ENCODE results near the gene IFT80.
"Not testable (repeated sequence)": the region's sequence is repeated elsewhere in the genome, so short reads cannot be mapped to it uniquely, and the experiment has no call there.

The IFT80 gene

GRCh38 chr3:160346511-160346910, 52.5 kb downstream of the IFT80 start:
- no peak for DNase-seq

- no peak for DNase-seq
These were observed 55.9 kb downstream of the IFT80 start for GRCh38 chr3:160343132-160343531.

- no peak for DNase-seq
These were observed 58.7 kb downstream of the IFT80 start for GRCh38 chr3:160340351-160340750.

GRCh38 chr3:160331127-160331937, 67.7 kb downstream of the IFT80 start:
- no peak for DNase-seq

DNA sequence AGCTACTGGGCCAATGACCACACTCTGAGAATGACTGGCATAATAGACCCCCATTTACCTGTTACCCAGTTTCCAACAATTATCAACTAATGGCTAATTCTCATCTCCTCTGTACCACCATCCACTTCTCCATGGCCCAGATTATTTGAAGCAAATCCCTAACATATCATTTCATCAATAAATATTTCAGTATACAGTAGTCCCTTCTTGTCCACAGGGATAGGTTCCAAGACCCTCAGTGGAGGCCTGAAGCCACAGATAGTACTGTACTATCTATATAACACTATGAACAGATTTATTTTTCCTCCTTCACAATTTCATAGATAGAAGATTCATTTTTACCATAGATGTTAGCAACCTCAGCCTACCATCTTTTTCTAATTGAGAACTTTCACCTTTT, 68.3 kb downstream of the IFT80 start:
- no peak for DNase-seq

DNA sequence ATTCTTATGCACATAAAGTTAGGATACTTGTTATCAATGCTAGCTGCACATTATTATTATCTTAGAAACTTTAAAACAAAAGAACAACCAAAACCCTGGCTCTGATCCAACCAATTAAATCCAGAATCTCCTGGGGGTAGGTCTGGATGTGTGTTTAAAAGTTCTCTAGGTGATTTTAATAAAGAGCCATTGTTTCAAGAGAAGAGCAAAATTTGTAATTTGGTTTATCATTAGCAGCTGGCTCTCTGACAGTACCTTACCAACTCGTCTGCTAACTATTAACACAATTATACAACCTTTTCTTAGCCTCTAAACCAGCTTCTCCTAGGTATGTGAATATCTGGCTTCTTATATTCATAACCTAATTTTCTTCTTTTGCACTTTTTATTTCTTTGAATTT, 68.9 kb downstream of the IFT80 start:
- no peak for DNase-seq

DNA sequence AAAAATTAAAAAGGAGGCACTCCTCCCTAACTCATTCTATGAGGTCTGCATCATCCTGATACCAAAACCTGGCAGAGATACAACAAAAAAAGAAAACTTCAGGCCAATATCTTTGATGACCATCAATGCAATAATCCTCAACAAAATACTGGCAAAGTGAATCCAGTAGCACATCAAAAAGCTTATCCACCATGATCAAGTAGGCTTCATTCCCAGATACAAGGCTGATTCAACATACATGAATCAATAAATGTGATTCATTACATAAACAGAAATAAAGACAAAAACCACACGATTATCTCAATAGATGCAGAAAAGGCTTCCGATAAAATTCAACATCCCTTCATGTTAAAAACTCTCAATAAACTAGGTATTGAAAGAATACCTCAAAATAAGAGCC, 72.7 kb downstream of the IFT80 start:
- not testable (repeated sequence) for DNase-seq

- not testable (repeated sequence) for DNase-seq
These were observed 77.2 kb downstream of the IFT80 start for GRCh38 chr3:160321821-160322220.

GRCh38 chr3:160319322-160319721, 79.7 kb downstream of the IFT80 start:
- DNase-seq: no peak

DNA sequence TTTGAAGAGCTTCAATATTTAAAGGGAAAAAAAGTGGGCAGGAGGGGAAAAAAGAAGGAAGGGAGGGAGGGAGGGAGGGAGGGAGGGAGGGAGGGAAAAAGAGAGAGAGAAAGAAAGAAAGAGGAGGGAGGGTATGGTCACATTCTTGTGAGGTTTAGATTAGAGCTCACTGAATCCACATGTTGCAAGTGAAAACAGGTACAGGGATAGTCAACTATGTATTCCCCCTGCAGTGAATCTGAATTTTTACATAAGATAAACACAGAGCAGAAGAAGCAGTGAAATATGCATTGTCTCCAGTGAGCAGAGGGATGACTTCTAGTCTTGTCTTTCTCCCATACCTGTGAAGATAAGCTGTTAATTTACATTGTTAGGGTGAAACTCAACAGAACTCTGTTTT, 84.0 kb downstream of the IFT80 start:
- no peak for DNase-seq

DNA sequence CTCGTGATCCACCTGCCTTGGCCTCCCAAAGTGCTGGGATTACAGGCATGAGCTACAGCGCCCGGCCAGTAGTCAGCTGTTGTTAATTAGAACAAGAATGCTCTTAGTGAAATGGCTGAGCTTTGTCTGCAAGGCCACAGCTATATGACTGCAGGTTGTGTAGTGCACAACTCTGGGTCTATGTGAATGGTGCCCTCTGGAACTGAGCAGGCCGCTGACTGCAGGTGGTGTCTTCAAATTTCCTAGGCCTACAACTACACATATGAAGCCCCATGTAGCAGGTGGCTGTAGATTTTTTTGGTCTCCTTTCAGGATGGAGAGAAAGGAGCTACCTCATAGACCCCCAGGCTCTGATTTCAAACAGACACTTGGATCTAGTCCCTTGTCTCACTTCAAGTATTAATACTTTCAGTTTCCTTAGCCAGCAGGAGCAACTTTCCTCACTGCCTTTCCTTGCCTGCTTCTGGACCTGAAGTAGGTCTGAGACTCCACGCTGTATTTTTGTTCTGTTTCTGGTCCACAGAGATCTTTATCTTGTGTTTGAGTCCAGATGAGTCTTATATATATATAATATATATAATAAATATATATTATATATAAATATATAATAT, 86.9 kb downstream of the IFT80 start:
- no peak for DNase-seq

GRCh38 chr3:160302806-160303205, 96.2 kb downstream of the IFT80 start:
- DNase-seq: no peak

DNA sequence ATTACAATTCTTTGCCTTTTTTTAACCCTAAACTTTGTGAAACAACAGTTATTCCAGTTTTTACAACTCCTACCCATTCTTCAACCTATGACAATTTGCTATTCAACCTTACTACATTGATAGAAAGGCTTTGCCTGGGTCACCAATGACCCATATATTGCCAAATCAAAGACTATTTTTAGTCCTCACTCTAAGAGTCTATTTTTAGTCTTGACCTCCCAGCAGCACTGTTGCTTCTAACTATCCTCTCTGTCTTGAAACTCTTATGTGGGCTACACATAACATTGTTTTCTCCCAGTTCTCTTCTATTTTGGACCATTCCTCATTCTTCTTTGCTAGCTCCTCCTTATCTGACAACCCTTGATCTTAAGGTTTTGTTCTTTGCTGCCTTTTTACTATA, 102.4 kb downstream of the IFT80 start:
- no peak for DNase-seq

DNA sequence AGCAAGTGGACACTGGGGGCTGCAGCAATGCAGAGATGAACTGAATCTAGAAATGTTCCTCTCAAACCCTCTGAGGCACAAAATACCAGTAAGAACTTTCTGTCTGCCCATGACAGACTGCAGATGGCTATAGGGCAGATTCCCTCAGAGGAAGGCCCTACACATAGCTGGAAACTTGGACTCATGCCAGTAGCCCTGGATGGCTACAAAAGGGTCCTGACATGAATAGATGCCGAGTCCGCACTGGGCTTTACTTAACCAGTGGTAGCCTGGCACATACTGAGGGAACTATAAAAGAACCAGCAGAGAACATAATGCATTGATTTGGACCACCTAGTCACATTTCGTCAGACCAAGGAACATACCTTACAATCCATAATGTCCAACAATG, 107.1 kb downstream of the IFT80 start:
- DNase-seq: no peak

- DNase-seq: no peak
These were observed 107.6 kb downstream of the IFT80 start for GRCh38 chr3:160291290-160291908.

DNA sequence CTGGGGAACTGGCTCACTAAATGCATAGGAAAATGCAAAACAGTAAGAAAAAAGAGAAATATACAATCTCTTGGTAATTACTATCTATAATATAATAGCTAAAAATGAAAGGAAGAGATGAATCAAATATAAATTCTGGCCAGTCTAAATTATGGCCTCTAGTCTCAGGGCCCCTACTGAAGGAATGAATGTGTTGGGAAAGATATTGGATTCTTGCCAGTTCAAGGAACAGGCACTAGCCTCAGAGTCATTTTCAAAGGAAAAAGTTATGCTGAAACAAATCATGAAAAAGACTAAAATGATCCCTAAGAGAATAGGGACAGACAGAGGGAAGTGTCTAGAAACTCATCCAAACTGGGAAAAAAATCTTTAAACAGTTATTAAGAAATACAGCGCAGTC, 111.4 kb downstream of the IFT80 start:
- no peak for DNase-seq

GRCh38 chr3:160286231-160286630, 112.8 kb downstream of the IFT80 start:
- no peak for DNase-seq

- DNase-seq: no peak
These were observed 118.2 kb downstream of the IFT80 start for GRCh38 chr3:160280836-160281235.

GRCh38 chr3:160279657-160280056, 119.4 kb downstream of the IFT80 start:
- no peak for DNase-seq

DNA sequence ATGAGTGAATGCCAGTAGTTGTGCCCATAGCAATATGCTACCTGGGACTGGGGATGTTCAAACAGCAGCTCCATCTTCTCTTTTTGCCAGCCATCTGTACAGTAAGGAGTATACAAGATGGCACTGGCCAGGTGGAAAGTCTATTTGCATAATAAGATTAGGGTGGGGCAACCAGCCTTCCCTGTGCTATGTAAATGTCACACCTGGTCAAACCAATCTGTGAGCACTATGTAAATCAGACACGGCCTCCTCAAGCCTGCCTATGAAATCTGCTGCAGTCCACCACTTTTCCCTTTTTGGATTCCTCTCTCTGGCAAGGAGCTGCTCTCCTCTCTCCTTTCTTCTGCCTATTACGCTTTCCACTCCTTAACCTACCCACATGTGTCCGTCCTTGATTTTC, 120.8 kb downstream of the IFT80 start:
- DNase-seq: no peak

DNA sequence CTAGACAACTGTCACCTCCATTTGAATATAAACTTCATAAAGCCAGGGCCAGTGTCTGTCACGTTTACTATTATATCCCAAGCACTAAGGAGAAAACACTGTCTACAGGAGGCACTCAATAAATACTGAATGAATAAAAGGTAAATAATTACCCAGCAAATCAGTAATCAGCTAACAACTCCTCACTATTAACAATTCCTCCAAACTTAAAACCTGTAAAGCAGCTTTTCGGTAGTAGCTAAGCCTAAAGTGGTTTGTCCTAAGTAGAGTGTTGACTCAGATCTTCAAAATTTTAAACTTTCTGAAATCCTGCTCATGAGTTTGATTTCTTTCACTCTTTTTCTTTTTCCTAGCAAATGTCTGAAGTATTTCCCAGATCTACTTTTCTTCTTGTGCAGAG, 133.9 kb downstream of the IFT80 start:
- no peak for DNase-seq

- DNase-seq: no peak
These were observed 138.3 kb downstream of the IFT80 start for GRCh38 chr3:160260587-160261270.

- DNase-seq: no peak
These were observed 139.4 kb downstream of the IFT80 start for GRCh38 chr3:160259589-160259988.

DNA sequence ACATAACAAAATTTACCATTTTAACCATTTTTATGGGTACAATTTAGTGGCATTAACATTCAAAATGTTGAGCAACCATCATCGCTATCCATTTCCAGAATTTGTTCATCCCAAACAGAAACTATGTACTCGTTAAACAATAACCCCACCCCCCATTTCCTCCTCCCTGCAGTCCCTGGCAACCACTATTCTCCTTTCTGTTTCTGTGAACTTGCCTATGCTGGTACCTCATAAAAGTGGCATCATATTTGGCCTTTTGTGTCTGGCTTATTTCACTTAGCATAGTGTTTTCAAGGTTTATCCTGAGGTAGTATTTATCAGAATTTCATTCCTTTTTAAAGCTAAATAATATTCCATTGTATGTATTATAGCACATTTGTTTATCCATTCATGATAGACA, 141.4 kb downstream of the IFT80 start:
- no peak for DNase-seq

All from 8988T (cell line).